Endothelial cell of hepatic sinusoid (primary cell): Measurements from ENCODE around the gene NAGLU.
"Not testable (repeated sequence)": the region's sequence is repeated elsewhere in the genome, so short reads cannot be mapped to it uniquely, and the experiment has no call there.

ENCODE experiments used
- in situ Hi-C: cut with HindIII; loops from 2 replicates; pipeline ENCODE4 v1.10.0; 2017; ENCODE audit warnings: low sequenced_read_pairs

Gene NAGLU

DNA sequence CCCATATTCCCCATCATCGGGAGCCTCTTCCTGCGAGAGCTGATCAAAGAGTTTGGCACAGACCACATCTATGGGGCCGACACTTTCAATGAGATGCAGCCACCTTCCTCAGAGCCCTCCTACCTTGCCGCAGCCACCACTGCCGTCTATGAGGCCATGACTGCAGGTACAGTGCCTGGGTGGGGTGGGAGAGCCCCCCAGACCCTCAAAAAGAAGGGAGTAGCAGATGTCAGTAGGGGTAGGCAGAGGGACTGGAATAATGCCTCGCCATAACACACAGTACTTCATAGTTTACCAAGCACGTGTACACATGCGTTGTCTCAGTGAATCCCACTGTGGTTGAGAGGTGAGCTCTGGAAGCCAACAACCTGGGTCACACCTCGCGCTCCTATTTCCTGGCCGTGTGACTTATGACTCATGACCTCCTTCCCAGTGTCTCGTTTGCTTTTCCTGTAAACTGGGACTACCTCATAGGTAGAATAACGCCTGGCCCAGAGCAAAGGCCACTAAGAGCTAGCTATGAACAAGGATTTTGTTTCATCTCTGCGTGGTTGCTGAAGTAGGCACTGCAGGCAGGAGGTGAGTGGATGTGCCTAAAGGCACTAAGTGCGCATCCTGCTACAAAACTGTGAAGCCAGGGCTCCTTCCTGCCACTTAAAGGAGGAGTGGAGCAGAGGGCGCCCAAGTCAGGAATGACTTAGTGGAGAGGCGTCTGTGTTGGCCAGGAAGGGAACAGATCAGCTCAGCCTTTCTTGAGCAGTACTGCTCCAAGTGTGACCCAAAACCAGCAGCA, 5.2 kb downstream of the NAGLU start:
- in situ Hi-C loops, result no loop called here

DNA sequence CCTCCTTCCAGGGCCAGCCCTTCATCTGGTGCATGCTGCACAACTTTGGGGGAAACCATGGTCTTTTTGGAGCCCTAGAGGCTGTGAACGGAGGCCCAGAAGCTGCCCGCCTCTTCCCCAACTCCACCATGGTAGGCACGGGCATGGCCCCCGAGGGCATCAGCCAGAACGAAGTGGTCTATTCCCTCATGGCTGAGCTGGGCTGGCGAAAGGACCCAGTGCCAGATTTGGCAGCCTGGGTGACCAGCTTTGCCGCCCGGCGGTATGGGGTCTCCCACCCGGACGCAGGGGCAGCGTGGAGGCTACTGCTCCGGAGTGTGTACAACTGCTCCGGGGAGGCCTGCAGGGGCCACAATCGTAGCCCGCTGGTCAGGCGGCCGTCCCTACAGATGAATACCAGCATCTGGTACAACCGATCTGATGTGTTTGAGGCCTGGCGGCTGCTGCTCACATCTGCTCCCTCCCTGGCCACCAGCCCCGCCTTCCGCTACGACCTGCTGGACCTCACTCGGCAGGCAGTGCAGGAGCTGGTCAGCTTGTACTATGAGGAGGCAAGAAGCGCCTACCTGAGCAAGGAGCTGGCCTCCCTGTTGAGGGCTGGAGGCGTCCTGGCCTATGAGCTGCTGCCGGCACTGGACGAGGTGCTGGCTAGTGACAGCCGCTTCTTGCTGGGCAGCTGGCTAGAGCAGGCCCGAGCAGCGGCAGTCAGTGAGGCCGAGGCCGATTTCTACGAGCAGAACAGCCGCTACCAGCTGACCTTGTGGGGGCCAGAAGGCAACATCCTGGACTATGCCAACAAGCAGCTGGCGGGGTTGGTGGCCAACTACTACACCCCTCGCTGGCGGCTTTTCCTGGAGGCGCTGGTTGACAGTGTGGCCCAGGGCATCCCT, 7.4 kb downstream of the NAGLU start:
- in situ Hi-C loops, result no loop called here

DNA sequence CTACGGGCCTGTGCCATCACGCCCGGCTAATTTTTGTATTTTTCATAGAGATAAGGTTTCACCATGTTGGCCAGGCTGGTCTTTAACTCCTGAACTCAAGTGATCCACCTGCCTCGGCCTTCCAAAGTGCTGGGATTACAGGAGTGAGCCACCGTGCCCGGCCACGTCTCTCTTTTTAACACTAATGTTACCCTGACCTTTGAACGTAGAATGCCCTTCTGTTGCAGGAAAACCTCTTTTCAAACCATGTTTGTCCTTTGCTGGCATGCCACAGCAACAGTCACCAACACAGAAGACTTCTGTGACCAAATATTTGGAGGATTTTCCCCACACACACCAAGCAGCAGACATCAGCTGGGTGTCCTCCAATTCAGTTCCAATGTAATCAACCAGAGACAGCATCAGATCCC, 8.8 kb downstream of the NAGLU start:
- in situ Hi-C loops, result no loop called here

DNA sequence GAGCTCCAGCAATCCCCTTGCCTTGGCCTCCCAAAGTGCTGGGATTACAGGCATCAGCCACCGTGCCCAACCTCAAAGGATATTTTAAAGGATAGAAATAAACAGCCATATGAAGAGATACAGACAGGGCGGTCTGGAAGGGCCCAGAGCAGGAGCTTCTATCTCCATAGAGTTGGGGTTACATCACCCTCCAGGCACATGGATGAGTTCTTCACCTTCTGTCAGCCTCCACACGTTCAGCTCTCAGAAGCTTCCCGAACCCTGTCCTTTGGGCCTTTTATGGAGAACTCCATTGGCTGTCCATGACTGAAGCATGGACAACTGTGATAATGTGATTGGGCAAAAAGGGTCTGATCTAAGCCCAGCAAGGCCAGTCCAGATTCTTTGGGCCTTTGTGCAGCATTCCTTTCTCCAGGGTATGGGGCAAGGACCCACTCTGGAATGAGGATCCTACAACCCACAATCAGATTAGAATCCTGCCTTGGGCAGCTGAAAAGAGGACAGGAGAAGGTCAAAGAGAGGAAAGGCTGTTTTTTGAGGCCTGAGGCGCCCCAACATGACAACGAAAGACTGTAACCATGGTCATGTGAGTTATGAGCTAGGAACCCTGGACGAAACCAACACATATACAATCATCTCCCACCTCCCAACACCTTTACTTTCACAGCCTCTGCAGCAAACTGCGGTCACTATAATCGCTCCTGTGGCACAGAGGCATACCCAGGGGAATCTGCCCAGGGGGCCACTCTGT, 9.9 kb downstream of the NAGLU start:
- in situ Hi-C loops, result not testable (repeated sequence)

DNA sequence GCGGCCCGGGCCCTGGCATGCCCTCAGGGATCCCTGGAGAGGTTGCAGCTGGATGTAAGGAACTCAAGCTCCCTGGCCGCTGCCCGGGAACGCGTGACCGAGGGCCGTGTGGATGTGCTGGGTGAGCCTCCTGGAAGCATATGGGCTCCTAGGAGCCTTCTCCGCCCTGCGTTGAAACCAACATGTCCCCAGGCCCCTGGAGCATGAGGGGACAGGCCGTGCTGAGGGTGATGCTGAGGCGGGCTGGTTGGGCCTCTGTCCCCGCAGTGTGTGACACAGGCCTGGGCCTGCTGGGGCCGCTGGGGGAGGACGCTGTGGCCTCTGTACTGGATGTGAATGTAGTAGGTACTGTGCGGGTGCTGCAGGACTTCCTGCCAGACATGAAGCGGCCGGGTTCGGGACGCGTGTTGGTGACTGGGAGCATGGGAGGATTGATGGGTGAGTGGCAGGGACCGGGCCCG, 11.0 kb downstream of the NAGLU start:
- in situ Hi-C loops, result no loop called here

DNA sequence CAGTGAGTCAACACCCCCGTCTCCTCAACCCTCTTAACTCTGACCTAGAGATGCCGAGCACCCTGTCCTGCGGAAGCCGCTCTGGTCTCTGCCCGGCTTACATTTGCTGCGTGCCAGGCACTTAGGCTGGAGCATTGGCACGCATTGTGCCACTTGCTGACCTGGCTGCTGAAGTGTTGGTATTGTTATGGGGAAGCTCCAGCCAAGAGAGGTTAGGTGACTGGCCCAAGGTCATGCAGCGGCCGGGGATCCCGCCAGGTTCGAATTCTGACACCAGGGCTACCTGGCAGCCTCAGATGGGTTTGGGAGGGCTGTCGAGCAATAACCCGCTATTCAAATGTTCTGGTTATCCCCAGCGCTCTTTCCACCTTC, 11.6 kb downstream of the NAGLU start:
- in situ Hi-C loops, result no loop called here

DNA sequence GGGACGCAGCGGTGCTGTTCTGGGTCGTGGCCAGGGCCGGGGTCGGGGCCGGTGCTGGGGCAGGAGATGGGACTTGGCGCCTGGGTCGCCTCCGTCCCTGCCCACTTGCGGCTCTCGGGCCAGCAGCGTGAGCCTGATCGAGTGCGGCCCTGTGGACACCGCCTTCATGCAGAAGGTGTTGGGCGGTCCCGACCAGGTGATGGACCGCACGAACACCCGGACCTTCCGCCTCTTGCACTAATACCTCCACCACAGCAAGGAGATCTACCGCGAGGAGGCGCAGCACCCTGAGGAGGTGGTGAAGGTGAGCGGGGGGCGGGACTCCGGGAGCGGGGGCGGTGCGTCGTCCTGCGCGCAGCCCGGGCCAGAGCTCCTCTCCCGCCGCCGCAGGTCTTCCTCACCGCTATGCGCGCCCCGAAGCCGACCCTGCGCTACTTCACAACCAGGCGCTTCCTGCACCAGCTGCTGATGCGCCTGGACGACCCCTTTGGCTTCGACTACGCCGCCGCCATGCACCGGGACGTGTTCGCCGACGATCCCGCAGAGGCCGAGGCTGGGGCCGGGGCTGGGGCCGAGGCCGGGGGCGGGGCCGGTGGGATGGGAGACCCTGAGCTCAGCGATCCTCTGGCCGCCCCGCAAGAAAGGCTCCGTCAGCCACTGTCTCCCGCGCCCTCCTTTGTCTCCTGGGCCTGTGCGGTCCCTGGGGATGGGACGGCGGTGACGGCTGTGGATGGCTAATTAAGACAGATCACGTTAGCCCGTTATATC, 12.2 kb downstream of the NAGLU start:
- in situ Hi-C loops, result no loop called here

DNA sequence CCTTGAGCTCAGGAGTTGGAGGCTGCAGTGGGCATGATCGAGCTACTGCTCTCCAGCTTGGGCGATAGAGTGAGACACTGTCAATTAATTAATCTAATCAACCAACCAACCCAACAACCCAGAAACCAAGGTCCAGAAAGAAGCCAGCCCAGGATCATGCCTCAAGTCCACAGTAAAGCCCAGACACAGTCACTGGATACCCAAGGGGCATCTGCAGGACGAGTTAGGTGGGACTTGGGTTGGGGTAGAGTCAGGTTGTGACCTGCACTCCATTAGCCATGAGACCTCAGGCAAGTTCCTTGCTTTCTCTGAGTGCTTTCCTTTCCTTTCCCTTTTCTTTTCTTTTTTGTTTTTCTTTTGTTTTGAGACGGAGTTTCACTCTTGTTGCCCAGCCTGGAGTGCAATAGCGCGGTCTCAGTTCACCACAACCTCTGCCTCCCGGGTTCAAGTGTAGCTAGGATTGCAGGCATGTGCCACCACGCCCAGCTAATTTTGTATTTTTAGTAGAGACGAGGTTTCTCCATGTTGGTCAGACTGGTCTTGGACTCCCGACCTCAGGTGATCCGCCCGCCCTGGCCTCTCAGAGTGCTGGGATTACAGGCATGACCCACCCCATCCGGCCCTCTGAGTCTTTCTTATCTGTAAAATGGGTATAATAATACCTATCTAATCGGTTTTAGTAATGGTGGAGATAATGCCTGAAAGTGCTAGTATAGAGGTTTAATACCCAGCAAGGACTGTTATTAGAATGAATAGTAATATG, 13.1 kb downstream of the NAGLU start:
- in situ Hi-C loops, result no loop called here

DNA sequence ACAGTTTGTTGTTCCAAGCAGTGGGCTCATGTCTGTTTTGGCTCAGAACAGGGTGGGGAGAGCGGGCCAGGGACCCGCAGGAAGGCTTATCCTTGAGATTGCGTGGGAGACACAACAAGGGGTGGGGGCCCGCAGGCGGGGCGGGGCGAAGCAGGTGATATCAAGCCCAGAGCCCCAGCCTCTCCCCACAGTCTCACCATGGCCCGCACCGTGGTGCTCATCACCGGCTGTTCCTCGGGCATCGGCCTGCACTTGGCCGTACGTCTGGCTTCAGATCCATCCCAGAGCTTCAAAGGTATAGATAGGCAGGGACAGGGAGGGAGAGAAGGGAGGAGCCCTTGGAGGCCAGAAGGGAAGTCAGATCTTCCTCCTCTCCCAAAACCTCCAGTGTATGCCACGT, 16.7 kb downstream of the NAGLU start, which contains the start of gene HSD17B1:
HSD17B1 (plus strand) TSS at position 188 of the 400 bp plus-strand sequence; CDS start at position 199, 11 bp downstream.
- in situ Hi-C loops, result not testable (repeated sequence)

DNA sequence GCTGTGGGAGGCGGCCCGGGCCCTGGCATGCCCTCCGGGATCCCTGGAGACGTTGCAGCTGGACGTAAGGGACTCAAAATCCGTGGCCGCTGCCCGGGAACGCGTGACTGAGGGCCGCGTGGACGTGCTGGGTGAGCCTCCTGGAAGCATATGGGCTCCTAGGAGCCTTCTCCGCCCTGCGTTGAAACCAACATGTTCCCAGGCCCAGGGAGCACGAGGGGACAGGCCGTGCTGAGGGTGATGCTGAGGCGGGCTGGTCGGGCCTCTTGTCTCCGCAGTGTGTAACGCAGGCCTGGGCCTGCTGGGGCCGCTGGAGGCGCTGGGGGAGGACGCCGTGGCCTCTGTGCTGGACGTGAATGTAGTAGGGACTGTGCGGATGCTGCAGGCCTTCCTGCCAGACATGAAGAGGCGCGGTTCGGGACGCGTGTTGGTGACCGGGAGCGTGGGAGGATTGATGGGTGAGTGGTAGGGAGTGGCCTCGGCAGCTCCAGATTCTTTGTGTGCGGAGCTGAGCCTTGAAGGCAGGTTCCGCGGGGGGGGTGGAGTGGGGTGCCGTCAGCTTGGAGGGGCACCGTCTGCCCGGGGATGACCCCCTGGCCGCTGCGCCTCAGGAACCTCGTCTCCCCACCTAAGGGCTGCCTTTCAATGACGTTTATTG, 17.2 kb downstream of the NAGLU start:
- in situ Hi-C loops, result no loop called here

DNA sequence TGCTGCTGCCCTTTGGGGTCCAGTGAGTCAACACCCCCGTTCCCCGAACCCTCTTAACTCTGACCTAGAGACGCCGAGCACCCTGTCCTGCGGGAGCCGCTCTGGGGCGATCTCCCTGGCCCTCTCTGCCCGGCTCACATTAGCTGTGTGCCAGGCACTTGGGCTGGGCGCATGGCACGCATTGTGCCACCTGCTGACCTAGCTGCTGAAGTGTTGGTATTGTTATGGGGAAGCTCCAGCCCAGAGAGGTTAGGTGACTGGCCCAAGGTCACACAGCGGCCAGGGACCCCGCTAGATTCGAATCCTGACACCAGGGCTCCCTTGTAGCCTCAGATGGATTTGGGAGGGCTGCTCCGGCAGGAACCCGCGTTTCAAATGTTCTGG, 17.8 kb downstream of the NAGLU start:
- in situ Hi-C loops, result no loop called here

DNA sequence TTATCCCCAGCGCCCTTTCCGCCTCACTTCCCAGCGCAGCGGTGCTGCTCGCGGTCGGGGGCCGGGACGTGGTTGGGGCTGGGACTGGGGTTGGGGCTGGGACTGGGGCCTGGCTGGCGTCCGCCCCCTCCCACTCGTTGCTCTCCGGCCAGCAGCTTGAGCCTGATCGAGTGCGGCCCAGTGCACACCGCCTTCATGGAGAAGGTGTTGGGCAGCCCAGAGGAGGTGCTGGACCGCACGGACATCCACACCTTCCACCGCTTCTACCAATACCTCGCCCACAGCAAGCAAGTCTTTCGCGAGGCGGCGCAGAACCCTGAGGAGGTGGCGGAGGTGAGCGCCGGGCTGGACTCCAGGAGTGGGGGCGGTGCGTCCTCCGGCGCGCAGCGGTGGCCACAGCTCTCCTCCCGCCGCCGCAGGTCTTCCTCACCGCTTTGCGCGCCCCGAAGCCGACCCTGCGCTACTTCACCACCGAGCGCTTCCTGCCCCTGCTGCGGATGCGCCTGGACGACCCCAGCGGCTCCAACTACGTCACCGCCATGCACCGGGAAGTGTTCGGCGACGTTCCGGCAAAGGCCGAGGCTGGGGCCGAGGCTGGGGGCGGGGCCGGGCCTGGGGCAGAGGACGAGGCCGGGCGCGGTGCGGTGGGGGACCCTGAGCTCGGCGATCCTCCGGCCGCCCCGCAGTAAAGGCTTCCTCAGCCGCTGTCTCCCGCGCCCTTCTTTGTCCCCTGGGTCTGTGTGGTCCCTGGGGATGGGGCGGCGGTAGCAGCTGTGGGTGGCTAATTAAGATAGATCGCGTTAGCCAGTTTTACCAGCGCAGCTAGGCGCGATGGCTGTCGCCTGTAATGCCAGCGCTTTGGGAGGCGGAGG, 18.4 kb downstream of the NAGLU start:
- in situ Hi-C loops, result no loop called here

DNA sequence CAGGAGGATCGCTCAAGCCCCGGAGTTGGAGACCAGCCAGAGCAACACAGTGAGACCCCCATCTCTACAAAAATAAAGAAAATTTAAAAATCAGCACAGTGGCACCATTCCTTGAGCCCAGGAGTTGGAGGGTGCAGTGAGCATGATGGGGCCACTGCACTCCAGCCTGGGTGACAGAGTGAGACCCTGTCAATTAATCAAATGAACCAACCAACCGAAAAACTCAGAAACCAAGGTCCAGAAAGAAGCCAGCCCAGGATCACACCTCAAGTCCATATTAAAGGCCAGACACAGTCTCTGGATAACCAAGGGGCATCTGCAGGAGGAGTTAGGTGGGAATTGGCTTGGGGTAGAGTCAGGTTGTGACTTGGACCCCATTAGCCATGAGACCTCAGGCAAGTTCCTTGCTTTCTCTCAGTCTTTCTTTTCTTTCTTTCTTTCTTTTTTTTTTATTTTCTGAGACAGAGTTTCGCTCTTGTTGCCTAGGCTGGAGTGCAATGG, 19.1 kb downstream of the NAGLU start:
- in situ Hi-C loops, result no loop called here

DNA sequence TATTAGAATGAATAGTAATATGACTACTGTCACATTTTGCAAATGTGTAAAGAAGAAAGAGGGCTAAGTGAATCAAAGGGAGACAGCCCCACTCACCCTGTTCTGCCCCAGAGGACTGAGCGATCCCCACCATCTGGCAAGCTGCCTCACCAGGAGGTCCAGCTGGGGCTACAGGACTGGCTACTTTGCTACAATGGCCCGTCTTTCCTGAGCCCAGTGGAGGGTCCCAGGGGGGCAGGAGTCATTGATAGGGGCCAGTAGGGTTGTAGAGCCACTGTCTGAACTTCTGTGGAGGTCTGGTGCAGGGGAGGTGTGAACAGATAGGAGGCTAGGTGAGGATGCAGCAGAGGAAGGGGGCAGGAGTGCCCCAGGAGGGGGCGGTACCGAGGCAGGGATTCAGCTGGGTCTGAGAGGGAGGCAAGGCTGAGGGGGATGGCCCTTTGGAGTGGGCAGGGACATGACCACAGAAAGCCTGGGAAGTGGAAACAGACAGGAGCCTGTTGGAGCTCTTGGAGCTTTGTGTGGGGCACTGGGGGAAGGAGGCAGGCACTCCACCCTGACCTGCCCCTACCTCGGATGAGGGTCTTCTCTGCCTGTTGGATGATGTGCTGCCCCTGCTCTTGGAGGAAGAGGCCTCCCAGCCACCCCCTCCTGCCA, 20.0 kb downstream of the NAGLU start:
- in situ Hi-C loops, result not testable (repeated sequence)

DNA sequence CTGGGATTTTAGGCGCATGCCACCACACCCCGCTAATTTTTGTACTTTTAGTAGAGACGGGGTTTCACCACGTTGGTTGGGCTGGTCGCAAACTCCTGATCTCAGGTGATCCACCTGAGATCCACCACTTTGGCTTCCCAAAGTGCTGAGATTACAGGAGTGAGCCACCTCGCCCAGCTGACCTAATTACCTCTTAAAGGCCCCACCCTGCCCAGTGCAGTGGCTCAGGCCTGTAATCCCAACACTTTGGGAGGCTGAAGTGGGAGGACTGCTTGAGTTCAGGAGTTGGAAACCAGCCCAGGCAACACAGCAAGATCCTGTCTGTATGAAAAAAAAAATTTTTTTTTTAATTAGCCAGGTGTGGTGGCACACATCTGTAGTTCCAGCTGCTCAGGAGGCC, 23.0 kb downstream of the NAGLU start:
- in situ Hi-C loops, result no loop called here

DNA sequence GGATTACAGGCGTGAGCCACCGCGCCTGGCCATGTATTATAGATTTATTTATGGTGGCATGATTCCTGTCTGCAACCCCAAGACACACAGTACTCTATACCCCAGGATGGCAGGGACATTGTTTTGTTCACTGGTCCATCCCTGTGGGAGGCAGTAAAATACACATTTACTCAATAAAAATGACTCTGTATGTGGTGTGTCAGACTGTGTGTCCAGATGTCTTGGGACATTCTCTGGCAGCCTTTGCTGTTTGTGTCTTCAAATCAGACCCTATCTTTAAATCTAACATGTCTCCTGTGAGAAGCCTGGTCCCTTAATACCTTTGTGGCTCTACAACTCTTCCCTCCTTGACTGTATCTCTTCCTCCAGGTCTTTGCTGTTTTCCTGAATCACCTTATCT, 24.2 kb downstream of the NAGLU start:
- in situ Hi-C loops, result no loop called here

DNA sequence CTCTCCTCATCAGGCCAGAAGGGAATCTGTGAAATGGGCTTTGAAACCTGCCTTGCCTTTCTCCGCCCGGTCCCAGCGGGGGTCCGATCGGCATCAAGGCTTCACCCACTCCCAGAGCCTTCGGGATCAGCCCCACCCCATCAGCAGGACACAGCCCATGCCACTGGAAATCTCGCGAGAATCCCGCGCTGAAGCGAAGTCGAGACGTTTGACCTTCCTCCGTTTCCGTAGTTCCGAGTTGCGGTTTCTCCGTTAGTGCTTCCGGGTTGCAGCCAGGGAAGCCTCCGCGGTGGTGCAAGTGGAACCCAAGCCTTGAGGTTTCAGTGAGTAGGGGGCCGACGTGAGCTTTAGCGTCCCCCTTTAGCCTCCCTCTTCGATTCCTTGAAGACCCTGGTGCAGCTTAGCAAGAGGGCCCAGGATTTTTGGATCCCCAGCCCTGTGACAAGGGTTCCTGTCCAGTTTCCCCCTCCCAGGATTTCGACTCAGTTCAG, 25.9 kb downstream of the NAGLU start, which contains the start of gene COASY:
COASY (plus strand) TSS at position 252 of the 491 bp plus-strand sequence. CDS start 475 bp downstream, outside the sequence.
- in situ Hi-C loops, result no loop called here
